Liver (tissue), 9 donors: ENCODE data around the gene C10orf62. TPM values are rescaled to one million over a fixed set of nuclear protein-coding genes. Genes with fewer than 3 reads are reported as not detected.
A peak's percentile ranks its signal among the peaks of the same experiment; 100 is the strongest.

Experiments used
- DNase-seq: peaks from one replicate; pipeline ENCODE4 v3.0.0-alpha.2; 2017; ENCODE audit warnings: low spot score
- H3K27ac ChIP-seq, 2 donors: one replicate each; pipeline ENCODE4 v1.7.0; 2013; ENCODE audit warnings: inconsistent platforms in 2 of 2, low read length in 2 of 2, control low read depth in 1 of 2, low read depth in 1 of 2, mild to moderate bottlenecking in 1 of 2
- H3K27me3 ChIP-seq, 4 donors: one replicate each; pipeline versions ENCODE4 v1.6.1 to v1.7.0; 2013; ENCODE audit warnings: low read length in 3 of 4, inconsistent platforms in 1 of 4, mild to moderate bottlenecking in 1 of 4, moderate library complexity in 1 of 4; ENCODE audit not compliant: control insufficient read depth in 4 of 4, insufficient read depth in 4 of 4
- H3K36me3 ChIP-seq, 4 donors: one replicate each; pipeline versions ENCODE4 v1.6.1 to v1.7.0; 2013; ENCODE audit warnings: low read length in 3 of 4, mild to moderate bottlenecking in 3 of 4, low read depth in 1 of 4, moderate library complexity in 1 of 4; ENCODE audit not compliant: control insufficient read depth in 4 of 4, insufficient read depth in 3 of 4
- H3K4me1 ChIP-seq, 4 donors: one replicate each; pipeline versions ENCODE4 v1.6.1 to v1.7.0; 2013; ENCODE audit warnings: low read length in 3 of 4, mild to moderate bottlenecking in 3 of 4, moderate library complexity in 1 of 4; ENCODE audit not compliant: control insufficient read depth in 4 of 4, insufficient read depth in 4 of 4
- H3K4me3 ChIP-seq, 3 donors: one replicate each; pipeline versions ENCODE4 v1.6.1 to v1.7.0; 2013; ENCODE audit warnings: low read length in 3 of 3, control low read depth in 1 of 3, low read depth in 1 of 3, mild to moderate bottlenecking in 1 of 3
- H3K9ac ChIP-seq, 2 donors: one replicate each; pipeline ENCODE4 v1.7.0; 2013; ENCODE audit warnings: low read length in 2 of 2, mild to moderate bottlenecking in 2 of 2, moderate library complexity in 2 of 2, control low read depth in 1 of 2, low read depth in 1 of 2
- H3K9me3 ChIP-seq, 4 donors: one replicate each; pipeline versions ENCODE4 v1.6.1 to v1.7.0; 2013; ENCODE audit warnings: low read length in 3 of 4; ENCODE audit not compliant: control insufficient read depth in 4 of 4
- FOXA1 ChIP-seq: IDR thresholded peaks from 2 replicates; pipeline ENCODE4 v1.6.1; 2016; ENCODE audit warnings: antibody characterized with exemption
- FOXA2 ChIP-seq: IDR thresholded peaks from 2 replicates; pipeline ENCODE4 v1.6.1; 2016; ENCODE audit warnings: antibody characterized with exemption
- GABPA ChIP-seq, 2 donors: IDR thresholded peaks in 1 of 2; conservative IDR thresholded peaks in 1 of 2; 2 replicates each; pipeline ENCODE4 v1.6.1; 2016; ENCODE audit warnings: antibody characterized with exemption in 2 of 2, mild to moderate bottlenecking in 1 of 2, moderate library complexity in 1 of 2
- HNF4A ChIP-seq, 2 donors: conservative IDR thresholded peaks; 2 replicates each; pipeline ENCODE4 v1.6.1; 2016; ENCODE audit warnings: antibody characterized with exemption in 2 of 2, mild to moderate bottlenecking in 2 of 2
- HNF4G ChIP-seq: IDR thresholded peaks from 2 replicates; pipeline ENCODE4 v1.6.1; 2016; ENCODE audit warnings: antibody characterized with exemption
- NR2F2 ChIP-seq: IDR thresholded peaks from 2 replicates; pipeline ENCODE4 v1.6.1; 2016; ENCODE audit warnings: antibody characterized with exemption
- RAD21 ChIP-seq, 2 donors: IDR thresholded peaks; 2 replicates each; pipeline ENCODE4 v1.6.1; 2016; ENCODE audit warnings: antibody characterized with exemption in 2 of 2, mild to moderate bottlenecking in 2 of 2
- RXRA ChIP-seq, 2 donors: IDR thresholded peaks; 2 replicates each; pipeline ENCODE4 v1.6.1; 2017 to 2018; ENCODE audit warnings: antibody characterized with exemption in 2 of 2, mild to moderate bottlenecking in 1 of 2
- YY1 ChIP-seq: IDR thresholded peaks from 2 replicates; pipeline ENCODE4 v1.6.1; 2016; ENCODE audit warnings: antibody characterized with exemption, mild to moderate bottlenecking
- WGBS: extraction: QIAGEN DNeasy Blood & Tissue Kit; methylation state at CpG from one replicate; pipeline ENCODE4 v1.1.7; 2013; 5-methylcytosine and 5-hydroxymethylcytosine counted together
- polyA plus RNA-seq, 2 donors: library from polyadenylated mRNA; stranded (reverse) in 1 of 2; unstranded in 1 of 2; fragments of 200-250 nt in 1 of 2; fragments of >200 nt in 1 of 2; fragmentation: Nextera tagmentation in 1 of 2; extraction: Ambion mirVana in 1 of 2; gene quantifications; one replicate each; pipeline versions ENCODE4 v1.2.1 to v1.2.3, GENCODE V29; 2013 to 2015
- total RNA-seq, 2 donors: library from RNA; depleted of rRNA; stranded (reverse); fragments of >200 nt; gene quantifications; one replicate each; pipeline ENCODE4 v1.2.3, GENCODE V29; 2014
- TF ChIP-seq, protein P1 (sequence below): IDR thresholded peaks from 2 replicates; pipeline ENCODE4 v1.6.1; 2016; ENCODE audit warnings: antibody characterized with exemption
- TF ChIP-seq, protein P2 (sequence below): fragments of 150-350 bp; IDR thresholded peaks from 2 replicates; pipeline ENCODE4 v1.5.1; 2017; ENCODE audit warnings: improper control_type of control experiment, low read depth, low read length; ENCODE audit not compliant: missing input control
- TF ChIP-seq, protein P3 (sequence below): IDR thresholded peaks from 2 replicates; pipeline ENCODE4 v1.6.1; 2016; ENCODE audit warnings: antibody characterized with exemption
- TF ChIP-seq, protein P4 (sequence below): IDR thresholded peaks from 2 replicates; pipeline ENCODE4 v1.6.1; 2016; ENCODE audit warnings: antibody characterized with exemption
- donor health status: healthy.
- donor health status: healthy.
- donor health status: healthy.
- donor health status: healthy.
- donor health status: healthy.

C10orf62 gene
- total and polyA plus RNA-seq, 4 donors = 0.16 to 3.0 (median 0.41) TPM

DNA sequence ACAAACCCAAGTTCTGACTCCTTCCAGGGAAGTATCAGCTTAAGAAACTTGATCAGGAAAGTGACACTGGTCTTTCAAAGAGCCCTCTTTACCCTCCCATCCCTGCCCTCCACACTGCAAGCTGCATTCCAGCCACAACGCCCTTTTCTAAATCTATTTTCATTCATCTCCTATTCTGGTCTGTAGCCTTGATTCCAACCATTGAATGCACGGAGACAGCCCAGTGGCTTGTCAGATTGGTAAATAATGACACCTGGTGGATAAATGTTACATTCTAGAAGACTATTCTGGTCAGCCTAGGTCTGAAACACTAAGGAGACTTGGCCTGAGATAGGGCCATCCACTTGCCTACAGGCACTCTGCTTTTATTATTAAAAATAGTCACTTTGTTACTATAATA, 22.9 kb downstream of the C10orf62 start:
- Histone ChIP-seq H3K36me3 (peaks cover 0 to 3% (median 0%) of the 10 kb centered on the region in 4 donors), H3K27me3 (no peaks in the 10 kb centered on the region), H3K4me3 (no peak overlapping the region), H3K4me1 (no peaks in the 10 kb centered on the region), H3K9me3 (no peaks in the 10 kb centered on the region), H3K9ac (no peak overlapping the region), H3K27ac (no peak overlapping the region)
- 44% methylated on average over 2 of the region's 2 CpGs for WGBS
- TF ChIP-seq FOXA2 (no peak), YY1 (no peak), RAD21 (IDR thresholded peaks at IDR 0.05) (peak; percentile 87), RXRA (IDR thresholded peaks at IDR 0.05) (no peak)
- TF ChIP-seq, protein P1, sequence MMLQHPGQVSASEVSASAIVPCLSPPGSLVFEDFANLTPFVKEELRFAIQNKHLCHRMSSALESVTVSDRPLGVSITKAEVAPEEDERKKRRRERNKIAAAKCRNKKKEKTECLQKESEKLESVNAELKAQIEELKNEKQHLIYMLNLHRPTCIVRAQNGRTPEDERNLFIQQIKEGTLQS = no peak
- TF ChIP-seq, protein P2, sequence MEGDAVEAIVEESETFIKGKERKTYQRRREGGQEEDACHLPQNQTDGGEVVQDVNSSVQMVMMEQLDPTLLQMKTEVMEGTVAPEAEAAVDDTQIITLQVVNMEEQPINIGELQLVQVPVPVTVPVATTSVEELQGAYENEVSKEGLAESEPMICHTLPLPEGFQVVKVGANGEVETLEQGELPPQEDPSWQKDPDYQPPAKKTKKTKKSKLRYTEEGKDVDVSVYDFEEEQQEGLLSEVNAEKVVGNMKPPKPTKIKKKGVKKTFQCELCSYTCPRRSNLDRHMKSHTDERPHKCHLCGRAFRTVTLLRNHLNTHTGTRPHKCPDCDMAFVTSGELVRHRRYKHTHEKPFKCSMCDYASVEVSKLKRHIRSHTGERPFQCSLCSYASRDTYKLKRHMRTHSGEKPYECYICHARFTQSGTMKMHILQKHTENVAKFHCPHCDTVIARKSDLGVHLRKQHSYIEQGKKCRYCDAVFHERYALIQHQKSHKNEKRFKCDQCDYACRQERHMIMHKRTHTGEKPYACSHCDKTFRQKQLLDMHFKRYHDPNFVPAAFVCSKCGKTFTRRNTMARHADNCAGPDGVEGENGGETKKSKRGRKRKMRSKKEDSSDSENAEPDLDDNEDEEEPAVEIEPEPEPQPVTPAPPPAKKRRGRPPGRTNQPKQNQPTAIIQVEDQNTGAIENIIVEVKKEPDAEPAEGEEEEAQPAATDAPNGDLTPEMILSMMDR = peak; percentile 51
- no peak for DNase-seq

DNA sequence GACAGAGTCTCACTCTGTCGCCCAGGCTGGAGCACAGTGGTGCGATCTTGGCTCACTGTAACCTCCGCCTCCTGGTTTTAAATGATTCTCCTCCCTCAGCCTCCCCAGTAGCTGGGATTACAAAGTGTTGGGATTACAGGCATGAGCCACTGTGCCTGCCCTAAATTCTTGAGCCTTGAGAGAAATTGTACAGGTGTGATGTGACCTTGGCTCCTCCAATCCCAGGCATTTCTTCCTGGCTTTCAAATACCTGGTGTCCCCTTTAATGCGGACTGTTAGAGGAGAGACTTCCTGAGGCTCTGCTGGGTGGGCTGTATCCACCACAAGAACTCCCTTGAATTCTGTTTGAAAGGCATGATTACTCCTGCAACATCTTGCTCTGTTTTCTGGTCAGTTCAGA, 28.8 kb downstream of the C10orf62 start:
- Histone ChIP-seq H3K4me3 (no peak overlapping the region), H3K4me1 (peaks cover 0 to 3% (median 2%) of the 10 kb centered on the region in 4 donors), H3K27ac (no peak overlapping the region), H3K27me3 (no peaks in the 10 kb centered on the region), H3K9me3 (no peaks in the 10 kb centered on the region), H3K9ac (no peak overlapping the region), H3K36me3 (no peaks in the 10 kb centered on the region)
- no peak for DNase-seq
- TF ChIP-seq HNF4G (no peak), GABPA (IDR thresholded peaks at IDR 0.05 in 1 of 2, conservative IDR thresholded peaks at IDR 0.05 in 1 of 2) (no peak), RXRA (IDR thresholded peaks at IDR 0.05) (no peak), NR2F2 (no peak), HNF4A (conservative IDR thresholded peaks at IDR 0.05) (no peak), FOXA1 (no peak)
- TF ChIP-seq, protein P3, sequence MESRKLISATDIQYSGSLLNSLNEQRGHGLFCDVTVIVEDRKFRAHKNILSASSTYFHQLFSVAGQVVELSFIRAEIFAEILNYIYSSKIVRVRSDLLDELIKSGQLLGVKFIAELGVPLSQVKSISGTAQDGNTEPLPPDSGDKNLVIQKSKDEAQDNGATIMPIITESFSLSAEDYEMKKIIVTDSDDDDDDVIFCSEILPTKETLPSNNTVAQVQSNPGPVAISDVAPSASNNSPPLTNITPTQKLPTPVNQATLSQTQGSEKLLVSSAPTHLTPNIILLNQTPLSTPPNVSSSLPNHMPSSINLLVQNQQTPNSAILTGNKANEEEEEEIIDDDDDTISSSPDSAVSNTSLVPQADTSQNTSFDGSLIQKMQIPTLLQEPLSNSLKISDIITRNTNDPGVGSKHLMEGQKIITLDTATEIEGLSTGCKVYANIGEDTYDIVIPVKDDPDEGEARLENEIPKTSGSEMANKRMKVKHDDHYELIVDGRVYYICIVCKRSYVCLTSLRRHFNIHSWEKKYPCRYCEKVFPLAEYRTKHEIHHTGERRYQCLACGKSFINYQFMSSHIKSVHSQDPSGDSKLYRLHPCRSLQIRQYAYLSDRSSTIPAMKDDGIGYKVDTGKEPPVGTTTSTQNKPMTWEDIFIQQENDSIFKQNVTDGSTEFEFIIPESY = no peak
- TF ChIP-seq, protein P4, sequence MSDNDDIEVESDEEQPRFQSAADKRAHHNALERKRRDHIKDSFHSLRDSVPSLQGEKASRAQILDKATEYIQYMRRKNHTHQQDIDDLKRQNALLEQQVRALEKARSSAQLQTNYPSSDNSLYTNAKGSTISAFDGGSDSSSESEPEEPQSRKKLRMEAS = no peak
- TF ChIP-seq, protein P2 = no peak
- WGBS = 94% methylated on average over 4 of the region's 4 CpGs
